Measurements from ENCODE around the gene ACSBG1.

GRCh38 chr15:78206326-78207109, 27.8 kb downstream of the ACSBG1 start:
- TF ChIP-seq CTCF (IDR thresholded peaks at IDR 0.05 in 2 of 3, conservative IDR thresholded peaks at IDR 0.05 in 1 of 3; ENCODE audit: control insufficient read depth in 2 of 3, extremely low read depth in 1 of 3, insufficient read depth in 1 of 3, low read depth in 3 of 3, low read length in 3 of 3) (no peak), BHLHE40 (IDR thresholded peaks at IDR 0.05; ENCODE audit: borderline replicate concordance in 1 of 2, low read depth in 2 of 2, low read length in 1 of 2) (no peak)

Data from GM12878 (cell line).